HL-60 (cell line): ENCODE measurements around the gene TXNL4B.

Source experiments
- DNase-seq, 2 experiments: peaks; one replicate each; pipeline ENCODE4 v3.0.0-alpha.2; 2010 to 2020; ENCODE audit warnings: low read depth in 1 of 2, low spot score in 1 of 2
- H3K27ac ChIP-seq: fragments of 250-450 bp; sonication (Bioruptor Pico); replicated peaks from 2 replicates; pipeline ENCODE4 v1.5.1; 2020; ENCODE audit warnings: mild to moderate bottlenecking, moderate library complexity
- H3K27me3 ChIP-seq: fragments of 250-450 bp; sonication (Bioruptor Pico); 2 replicates; pipeline ENCODE4 v1.5.1; 2021; ENCODE audit warnings: mild to moderate bottlenecking, moderate library complexity; ENCODE audit not compliant: insufficient read depth, poor library complexity, severe bottlenecking
- H3K4me3 ChIP-seq: replicated peaks from 2 replicates; pipeline ENCODE4 v1.5.1; 2011; ENCODE audit warnings: mild to moderate bottlenecking, control low read depth, low read length; ENCODE audit not compliant: insufficient read depth
- GABPA ChIP-seq: IDR thresholded peaks from 2 replicates; pipeline ENCODE4 v1.6.1; 2012; ENCODE audit warnings: low read depth
- POLR2AphosphoS5 ChIP-seq: IDR thresholded peaks from 2 replicates; pipeline ENCODE4 v1.6.1; 2012; ENCODE audit warnings: low read depth
- SPI1 ChIP-seq: IDR thresholded peaks from 2 replicates; pipeline ENCODE4 v1.6.1; 2012; ENCODE audit warnings: low read depth, mild to moderate bottlenecking, borderline replicate concordance
- TF ChIP-seq, protein P1 (sequence below): IDR thresholded peaks from one replicate; pipeline ENCODE4 v1.5.1; 2011; ENCODE audit warnings: low read length, control low read depth, inconsistent platforms; ENCODE audit not compliant: insufficient read depth
- TF ChIP-seq, protein P2 (sequence below): IDR thresholded peaks from 2 replicates; pipeline ENCODE4 v1.6.1; 2012; ENCODE audit warnings: low read depth; ENCODE audit not compliant: insufficient replicate concordance

Gene TXNL4B

DNA sequence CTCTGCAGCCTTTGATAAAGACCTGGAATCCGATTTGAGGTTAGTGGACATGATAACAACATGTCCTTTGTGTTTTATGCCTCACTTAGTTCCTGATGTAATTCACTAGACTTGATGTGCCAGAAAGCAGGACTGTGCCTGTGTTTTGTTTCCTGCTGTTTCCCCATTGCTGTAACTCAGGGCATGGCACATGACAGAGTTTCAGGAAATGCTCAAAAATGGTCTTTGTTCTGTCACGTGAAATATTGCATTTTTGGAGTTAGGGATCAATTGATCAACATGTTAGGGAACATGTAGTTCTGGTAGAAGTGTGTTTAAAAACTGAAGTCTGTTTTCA lies 33.0 kb upstream of the TXNL4B start:
- DNase-seq = no peak
- H3K27ac ChIP-seq = no peak overlapping the region

DNA sequence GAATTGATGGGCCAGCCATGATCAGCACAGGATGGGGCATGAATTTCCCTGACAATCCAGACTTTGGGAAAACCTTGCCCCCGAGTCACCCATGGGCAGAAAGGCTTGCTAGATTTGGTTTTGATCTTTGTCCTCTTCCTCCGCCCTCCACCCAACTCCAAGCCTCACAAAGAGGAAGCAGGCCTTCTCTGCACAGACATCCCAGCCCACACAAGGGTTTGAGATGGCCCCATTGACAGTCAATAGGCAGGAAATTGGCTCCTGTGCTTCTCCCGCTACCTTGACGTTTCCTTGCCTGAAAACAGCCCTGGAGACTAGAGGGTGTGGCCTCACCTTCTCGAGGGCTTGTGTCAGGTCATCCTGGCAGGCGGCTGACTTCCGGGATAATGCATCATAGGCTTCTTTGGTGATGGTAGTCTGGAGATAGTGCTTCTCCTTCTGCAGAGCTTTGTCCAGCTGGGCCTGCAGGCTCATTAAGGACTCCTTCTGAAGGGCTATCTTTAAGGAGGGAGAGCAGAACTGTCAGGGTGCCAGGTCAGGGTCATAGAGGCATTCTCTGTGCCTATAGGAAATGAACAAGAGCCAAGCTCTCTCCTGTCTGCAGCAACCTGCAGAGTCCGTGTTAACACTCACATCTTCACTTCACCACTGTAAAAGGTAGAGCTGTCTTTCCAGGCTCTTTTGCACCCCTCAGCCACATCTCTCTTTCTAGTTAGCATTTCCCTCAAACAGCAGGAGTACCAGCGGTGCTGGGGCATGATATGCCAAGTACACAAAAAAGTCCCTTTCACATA lies 32.4 kb upstream of the TXNL4B start:
- Histone ChIP-seq H3K27me3 (no peaks in the 10 kb centered on the region), H3K27ac (peak overlapping the region; percentile 21), H3K4me3 (no peak overlapping the region)
- DNase-seq = peak in 1 of 2 experiments; percentile 44
- TF ChIP-seq POLR2AphosphoS5 = no peak
- TF ChIP-seq GABPA = no peak
- TF ChIP-seq, protein P1, sequence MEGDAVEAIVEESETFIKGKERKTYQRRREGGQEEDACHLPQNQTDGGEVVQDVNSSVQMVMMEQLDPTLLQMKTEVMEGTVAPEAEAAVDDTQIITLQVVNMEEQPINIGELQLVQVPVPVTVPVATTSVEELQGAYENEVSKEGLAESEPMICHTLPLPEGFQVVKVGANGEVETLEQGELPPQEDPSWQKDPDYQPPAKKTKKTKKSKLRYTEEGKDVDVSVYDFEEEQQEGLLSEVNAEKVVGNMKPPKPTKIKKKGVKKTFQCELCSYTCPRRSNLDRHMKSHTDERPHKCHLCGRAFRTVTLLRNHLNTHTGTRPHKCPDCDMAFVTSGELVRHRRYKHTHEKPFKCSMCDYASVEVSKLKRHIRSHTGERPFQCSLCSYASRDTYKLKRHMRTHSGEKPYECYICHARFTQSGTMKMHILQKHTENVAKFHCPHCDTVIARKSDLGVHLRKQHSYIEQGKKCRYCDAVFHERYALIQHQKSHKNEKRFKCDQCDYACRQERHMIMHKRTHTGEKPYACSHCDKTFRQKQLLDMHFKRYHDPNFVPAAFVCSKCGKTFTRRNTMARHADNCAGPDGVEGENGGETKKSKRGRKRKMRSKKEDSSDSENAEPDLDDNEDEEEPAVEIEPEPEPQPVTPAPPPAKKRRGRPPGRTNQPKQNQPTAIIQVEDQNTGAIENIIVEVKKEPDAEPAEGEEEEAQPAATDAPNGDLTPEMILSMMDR = no peak
- no peak; the same call in 1 of the 2 replicates for TF ChIP-seq SPI1
- TF ChIP-seq, protein P2, sequence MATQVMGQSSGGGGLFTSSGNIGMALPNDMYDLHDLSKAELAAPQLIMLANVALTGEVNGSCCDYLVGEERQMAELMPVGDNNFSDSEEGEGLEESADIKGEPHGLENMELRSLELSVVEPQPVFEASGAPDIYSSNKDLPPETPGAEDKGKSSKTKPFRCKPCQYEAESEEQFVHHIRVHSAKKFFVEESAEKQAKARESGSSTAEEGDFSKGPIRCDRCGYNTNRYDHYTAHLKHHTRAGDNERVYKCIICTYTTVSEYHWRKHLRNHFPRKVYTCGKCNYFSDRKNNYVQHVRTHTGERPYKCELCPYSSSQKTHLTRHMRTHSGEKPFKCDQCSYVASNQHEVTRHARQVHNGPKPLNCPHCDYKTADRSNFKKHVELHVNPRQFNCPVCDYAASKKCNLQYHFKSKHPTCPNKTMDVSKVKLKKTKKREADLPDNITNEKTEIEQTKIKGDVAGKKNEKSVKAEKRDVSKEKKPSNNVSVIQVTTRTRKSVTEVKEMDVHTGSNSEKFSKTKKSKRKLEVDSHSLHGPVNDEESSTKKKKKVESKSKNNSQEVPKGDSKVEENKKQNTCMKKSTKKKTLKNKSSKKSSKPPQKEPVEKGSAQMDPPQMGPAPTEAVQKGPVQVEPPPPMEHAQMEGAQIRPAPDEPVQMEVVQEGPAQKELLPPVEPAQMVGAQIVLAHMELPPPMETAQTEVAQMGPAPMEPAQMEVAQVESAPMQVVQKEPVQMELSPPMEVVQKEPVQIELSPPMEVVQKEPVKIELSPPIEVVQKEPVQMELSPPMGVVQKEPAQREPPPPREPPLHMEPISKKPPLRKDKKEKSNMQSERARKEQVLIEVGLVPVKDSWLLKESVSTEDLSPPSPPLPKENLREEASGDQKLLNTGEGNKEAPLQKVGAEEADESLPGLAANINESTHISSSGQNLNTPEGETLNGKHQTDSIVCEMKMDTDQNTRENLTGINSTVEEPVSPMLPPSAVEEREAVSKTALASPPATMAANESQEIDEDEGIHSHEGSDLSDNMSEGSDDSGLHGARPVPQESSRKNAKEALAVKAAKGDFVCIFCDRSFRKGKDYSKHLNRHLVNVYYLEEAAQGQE = no peak

More for the DNA sequence above, 33.0 kb upstream of the TXNL4B start:
- Histone ChIP-seq H3K27me3 (no peaks in the 10 kb centered on the region), H3K4me3 (no peak overlapping the region)
- TF ChIP-seq POLR2AphosphoS5 = no peak
- TF ChIP-seq SPI1 = no peak

DNA sequence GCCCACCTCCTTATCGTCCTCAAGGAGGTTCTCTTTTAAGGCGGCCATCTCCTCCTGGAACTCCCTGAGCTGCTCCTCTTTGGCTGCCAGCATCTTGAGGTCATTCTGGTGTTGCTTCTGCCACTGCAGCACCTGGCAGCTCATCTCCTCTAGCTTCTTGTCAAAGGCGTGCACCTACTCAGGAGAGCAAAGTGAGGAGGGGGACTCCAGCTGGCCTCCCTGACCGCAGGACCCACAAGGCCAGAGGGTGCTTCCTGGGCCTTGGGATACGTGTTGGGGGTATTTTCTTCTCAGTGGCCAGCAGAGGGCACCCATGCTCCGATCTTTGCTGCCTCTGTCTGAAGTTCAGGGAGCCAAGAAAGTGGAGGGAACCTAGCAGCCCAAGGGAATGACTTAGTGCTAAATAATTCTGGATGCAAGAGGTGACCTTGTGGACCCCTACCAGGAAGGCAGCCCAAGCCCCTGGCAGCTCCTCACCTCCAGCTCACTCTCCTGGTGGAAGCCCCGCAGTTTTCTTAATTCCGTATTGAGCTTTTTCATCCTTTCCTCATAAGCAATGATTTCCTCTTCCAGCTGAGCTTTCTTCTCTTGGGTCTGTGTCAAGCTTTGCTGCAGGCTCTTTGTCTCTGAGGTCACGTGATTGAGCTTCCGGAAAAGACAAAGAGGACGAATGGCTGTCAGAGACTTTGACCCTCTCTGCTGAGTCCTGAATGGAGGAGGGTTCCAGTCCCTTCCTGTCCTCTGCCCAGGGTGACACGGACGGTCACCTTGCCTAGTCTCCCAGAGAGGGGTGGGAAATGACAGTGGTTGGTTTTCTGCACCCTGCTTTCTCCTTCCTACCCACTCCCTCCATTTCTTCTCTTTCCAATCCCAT lies 31.6 kb upstream of the TXNL4B start:
- DNase-seq = peak; percentile 54 to 74
- peak overlapping the region; percentile 21 for H3K27ac ChIP-seq
- H3K27me3 ChIP-seq = no peaks in the 10 kb centered on the region
- H3K4me3 ChIP-seq = no peak overlapping the region
- TF ChIP-seq POLR2AphosphoS5 (no peak), SPI1 (no peak)
- TF ChIP-seq, protein P1 = peak; percentile 78

DNA sequence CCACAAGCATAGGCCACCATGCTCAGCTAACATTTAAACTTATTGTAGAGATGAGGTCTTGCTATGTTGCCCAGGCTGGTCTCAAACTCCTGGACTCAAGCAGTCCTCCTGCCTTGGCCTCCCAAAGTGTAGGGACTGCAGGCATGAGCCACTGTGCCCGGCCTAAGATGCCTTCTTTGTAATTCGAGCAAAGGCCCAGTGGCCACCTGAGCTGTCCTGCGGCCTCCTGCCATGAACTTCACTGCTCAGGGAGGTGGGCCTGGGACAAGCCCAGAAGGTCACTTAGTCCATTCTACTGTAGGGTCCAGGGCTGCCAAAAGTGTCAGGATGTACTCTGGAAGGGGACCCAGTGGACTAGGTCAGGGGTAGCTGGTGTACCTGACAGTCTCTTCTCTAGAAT lies 30.7 kb upstream of the TXNL4B start:
- no peak for DNase-seq
- Histone ChIP-seq H3K4me3 (no peak overlapping the region), H3K27ac (no peak overlapping the region), H3K27me3 (no peaks in the 10 kb centered on the region)
- TF ChIP-seq GABPA = no peak
- TF ChIP-seq, protein P2 = no peak
- TF ChIP-seq, protein P1 = no peak
- no peak for TF ChIP-seq SPI1
- no peak for TF ChIP-seq POLR2AphosphoS5
